HepG2 (cell line): ENCODE results near the gene MAP3K7CL.

Experiments
- ATF3 ChIP-seq: sonication (generic); formaldehyde crosslinking; IDR thresholded peaks from 2 replicates; pipeline ENCODE4 v1.4.0; 2020; ENCODE audit warnings: missing genetic modification reagents
- EZH2 ChIP-seq: conservative IDR thresholded peaks from 2 replicates; pipeline ENCODE4 v1.6.1; 2012; ENCODE audit warnings: mild to moderate bottlenecking, low read depth, low read length, moderate library complexity
- GABPB1 ChIP-seq: IDR thresholded peaks from 2 replicates; pipeline ENCODE4 v1.6.1; 2016; ENCODE audit warnings: mild to moderate bottlenecking, missing genetic modification reagents, moderate library complexity, missing compliant biosample characterization
- MATR3 ChIP-seq: sonication (generic); formaldehyde crosslinking; IDR thresholded peaks from 2 replicates; pipeline ENCODE4 v1.4.0; 2020; ENCODE audit warnings: missing genetic modification reagents
- NBN ChIP-seq: fragments of 450-650 bp; conservative IDR thresholded peaks from 2 replicates; pipeline ENCODE4 v1.6.1; 2017
- SOX6 ChIP-seq, 2 experiments: fragments of 450-650 bp in 1 of 2; sonication (generic) in 1 of 2; formaldehyde crosslinking in 1 of 2; IDR thresholded peaks; 2 replicates each; pipeline versions ENCODE4 v1.4.0 to v1.6.1; 2017 to 2020; ENCODE audit warnings: antibody characterized with exemption in 1 of 2, mild to moderate bottlenecking in 1 of 2, missing genetic modification reagents in 1 of 2
- SP1 ChIP-seq, 2 experiments: fragments of 450-650 bp in 1 of 2; sonication (generic) in 1 of 2; formaldehyde crosslinking in 1 of 2; IDR thresholded peaks; 2 replicates each; pipeline versions ENCODE4 v1.4.0 to v1.6.1; 2016 to 2020; ENCODE audit warnings: missing genetic modification reagents in 1 of 2
- ZBTB38 ChIP-seq: sonication (generic); formaldehyde crosslinking; IDR thresholded peaks from 2 replicates; pipeline ENCODE4 v1.5.1; 2020; ENCODE audit warnings: mild to moderate bottlenecking, missing genetic modification reagents
- ZFP36L1 ChIP-seq: sonication (generic); formaldehyde crosslinking; IDR thresholded peaks from 2 replicates; pipeline ENCODE4 v1.8.0; 2022; ENCODE audit warnings: mild to moderate bottlenecking, missing genetic modification reagents, moderate library complexity
- ZNF790 ChIP-seq: sonication (generic); formaldehyde crosslinking; IDR thresholded peaks from 2 replicates; pipeline ENCODE4 v1.8.0; 2022; ENCODE audit warnings: missing genetic modification reagents, mild to moderate bottlenecking, borderline replicate concordance
- TF ChIP-seq, protein P1 (sequence below): IDR thresholded peaks from 2 replicates; pipeline ENCODE4 v1.6.1; 2012; ENCODE audit warnings: inconsistent platforms

GRCh38 chr21:29114765-29115500, 15.5 kb upstream of the MAP3K7CL start:
- TF ChIP-seq, protein P1, sequence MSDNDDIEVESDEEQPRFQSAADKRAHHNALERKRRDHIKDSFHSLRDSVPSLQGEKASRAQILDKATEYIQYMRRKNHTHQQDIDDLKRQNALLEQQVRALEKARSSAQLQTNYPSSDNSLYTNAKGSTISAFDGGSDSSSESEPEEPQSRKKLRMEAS = no peak
- TF ChIP-seq NBN = no peak
- TF ChIP-seq SP1 (IDR thresholded peaks at IDR 0.05) = no peak
- no peak for TF ChIP-seq SP1 (CRISPR knock-in tag; IDR thresholded peaks at IDR 0.05)
- no peak for TF ChIP-seq ZNF790 (CRISPR knock-in tag)
- TF ChIP-seq ATF3 = no peak
- TF ChIP-seq ZFP36L1 = no peak
- no peak for TF ChIP-seq EZH2
- TF ChIP-seq ZBTB38 (CRISPR knock-in tag) = no peak
- no peak for TF ChIP-seq GABPB1 (CRISPR knock-in tag)
- no peak for TF ChIP-seq MATR3 (CRISPR knock-in tag)
- TF ChIP-seq SOX6 (IDR thresholded peaks at IDR 0.05) = no peak
- no peak for TF ChIP-seq SOX6 (CRISPR knock-in tag; IDR thresholded peaks at IDR 0.05)
